A549 (cell line): ENCODE results near the gene ARMH3.

ENCODE experiments used
- CTCF ChIP-seq: fragments of >200 bp; sonication (Bioruptor Twin); formaldehyde crosslinking; IDR thresholded peaks from 3 replicates; pipeline ENCODE4 v1.5.1; 2016
- TF ChIP-seq, protein P1 (sequence below): fragments of 450-650 bp; IDR thresholded peaks from 2 replicates; pipeline ENCODE4 v1.6.1; 2014; ENCODE audit warnings: antibody characterized with exemption

GRCh38 chr10:102040305-102041050, 15.5 kb downstream of the ARMH3 start:
- TF ChIP-seq, protein P1, sequence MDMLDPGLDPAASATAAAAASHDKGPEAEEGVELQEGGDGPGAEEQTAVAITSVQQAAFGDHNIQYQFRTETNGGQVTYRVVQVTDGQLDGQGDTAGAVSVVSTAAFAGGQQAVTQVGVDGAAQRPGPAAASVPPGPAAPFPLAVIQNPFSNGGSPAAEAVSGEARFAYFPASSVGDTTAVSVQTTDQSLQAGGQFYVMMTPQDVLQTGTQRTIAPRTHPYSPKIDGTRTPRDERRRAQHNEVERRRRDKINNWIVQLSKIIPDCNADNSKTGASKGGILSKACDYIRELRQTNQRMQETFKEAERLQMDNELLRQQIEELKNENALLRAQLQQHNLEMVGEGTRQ: no peak
- TF ChIP-seq CTCF: no peak
